ENCODE results near the gene ELOA. TPM values are rescaled to one million over a fixed set of nuclear protein-coding genes. Genes with fewer than 3 reads are reported as not detected.

ELOA gene
- total and polyA plus RNA-seq, 9 of the 15 experiments (the other 6 are each of a cell fraction or from before 2014, with no cell fraction given), result 31.9 to 98.6 (median 61.3) TPM

DNA sequence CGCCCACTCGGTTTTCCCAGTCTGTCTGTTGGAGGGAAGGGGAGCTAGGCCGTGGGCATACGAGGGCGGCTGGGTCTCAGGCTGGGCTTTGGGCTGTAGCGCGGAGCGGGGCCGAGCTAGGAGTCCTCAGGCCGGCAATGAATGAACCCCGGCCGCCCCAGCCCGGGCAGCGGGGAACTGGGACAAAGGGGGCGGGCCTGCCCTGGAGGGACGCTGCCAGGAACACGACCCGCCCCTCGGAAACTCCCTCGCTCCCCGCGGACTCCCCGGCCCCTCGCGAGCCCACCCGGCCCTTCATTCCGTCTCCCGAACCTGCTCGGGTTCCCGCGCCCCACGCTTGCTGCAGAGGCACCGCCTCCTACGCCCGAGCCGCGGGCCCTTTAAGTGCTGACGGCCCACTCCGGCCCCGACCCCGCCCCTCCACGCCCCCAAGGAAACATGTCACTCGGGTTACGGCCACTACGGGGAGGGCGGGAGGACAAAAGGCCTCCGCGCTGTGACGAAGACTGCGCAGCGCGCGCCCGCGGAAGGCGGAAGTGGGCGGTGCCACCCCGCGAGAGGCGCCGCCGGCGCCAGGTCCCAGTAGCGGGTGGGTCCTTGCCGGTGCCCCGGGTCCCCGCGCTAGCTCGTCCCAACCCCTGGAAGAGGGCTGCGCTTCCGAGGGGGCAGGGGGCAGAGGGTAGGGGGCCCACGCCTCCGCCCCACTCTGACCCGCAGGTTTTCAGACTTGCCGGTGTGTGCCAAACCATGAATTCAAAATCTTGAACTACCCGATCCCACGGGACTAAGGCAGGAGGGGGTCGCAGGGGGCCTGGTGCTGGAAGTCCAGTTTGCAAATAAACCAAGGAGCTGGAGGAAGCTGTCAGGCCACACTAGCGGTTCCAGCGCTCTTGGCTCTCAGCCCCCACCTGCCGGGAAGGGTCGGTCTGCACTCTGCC lies 57.4 kb downstream of the ELOA start, which contains the start of gene GALE (continued):
- TF ChIP-seq HNRNPLL (IDR thresholded peaks at IDR 0.05; ENCODE audit: low read depth, low read length, poor library complexity, severe bottlenecking) (peak; percentile 97), U2AF2 (optimal IDR thresholded peaks at IDR 0.05; ENCODE audit: low read depth, low read length) (no peak), TARDBP (IDR thresholded peaks at IDR 0.05) (peak; percentile 59; the same call in 1 of the 2 replicates), RNF2 (IDR thresholded peaks at IDR 0.05) (no peak), ZNF224 (CRISPR knock-in tag; IDR thresholded peaks at IDR 0.05) (0 out of 2 replicates have a peak, but pooled peaks have one; percentile 83), ZBTB1 (CRISPR knock-in tag; IDR thresholded peaks at IDR 0.05; ENCODE audit: borderline replicate concordance, low read depth) (no peak), MAFG (tag; conservative IDR thresholded peaks at IDR 0.05) (no peak), ZBTB33 (CRISPR knock-in tag; IDR thresholded peaks at IDR 0.05) (peak; percentile 74), NBN (IDR thresholded peaks at IDR 0.05; ENCODE audit: low read depth) (no peak), BDP1 (IDR thresholded peaks at IDR 0.05; ENCODE audit: insufficient read depth, insufficient read length) (no peak), NFIC (IDR thresholded peaks at IDR 0.05) (peak; percentile 46), RAD51 (IDR thresholded peaks at IDR 0.05; ENCODE audit: borderline replicate concordance, low read depth) (no peak), HNRNPL (IDR thresholded peaks at IDR 0.05; ENCODE audit: low read depth, low read length) (peak; percentile 93), COPS2 (conservative IDR thresholded peaks at IDR 0.05) (no peak), CEBPG (CRISPR knock-in tag; IDR thresholded peaks at IDR 0.05) (no peak), CEBPG (tag; conservative IDR thresholded peaks at IDR 0.05 in 1 of 2, IDR thresholded peaks at IDR 0.05 in 1 of 2) (no peak), ZNF316 (IDR thresholded peaks at IDR 0.05) (no peak), GTF2E2 (tag; IDR thresholded peaks at IDR 0.05) (no peak), PTBP1 (IDR thresholded peaks at IDR 0.05; ENCODE audit: low read depth, low read length) (0 out of 2 replicates have a peak, but pooled peaks have one; percentile 58), KDM5B (IDR thresholded peaks at IDR 0.05; ENCODE audit: insufficient replicate concordance, low read depth, low read length) (peak; percentile 77), TEAD1 (CRISPR knock-in tag; IDR thresholded peaks at IDR 0.05) (0 out of 4 replicates have a peak, but pooled peaks of 1 of the 2 experiments have one; percentile 21)
- TF ChIP-seq, protein P1, sequence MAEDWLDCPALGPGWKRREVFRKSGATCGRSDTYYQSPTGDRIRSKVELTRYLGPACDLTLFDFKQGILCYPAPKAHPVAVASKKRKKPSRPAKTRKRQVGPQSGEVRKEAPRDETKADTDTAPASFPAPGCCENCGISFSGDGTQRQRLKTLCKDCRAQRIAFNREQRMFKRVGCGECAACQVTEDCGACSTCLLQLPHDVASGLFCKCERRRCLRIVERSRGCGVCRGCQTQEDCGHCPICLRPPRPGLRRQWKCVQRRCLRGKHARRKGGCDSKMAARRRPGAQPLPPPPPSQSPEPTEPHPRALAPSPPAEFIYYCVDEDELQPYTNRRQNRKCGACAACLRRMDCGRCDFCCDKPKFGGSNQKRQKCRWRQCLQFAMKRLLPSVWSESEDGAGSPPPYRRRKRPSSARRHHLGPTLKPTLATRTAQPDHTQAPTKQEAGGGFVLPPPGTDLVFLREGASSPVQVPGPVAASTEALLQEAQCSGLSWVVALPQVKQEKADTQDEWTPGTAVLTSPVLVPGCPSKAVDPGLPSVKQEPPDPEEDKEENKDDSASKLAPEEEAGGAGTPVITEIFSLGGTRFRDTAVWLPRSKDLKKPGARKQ (CRISPR knock-in tag; IDR thresholded peaks at IDR 0.05), result no peak
- TF ChIP-seq, protein P2, sequence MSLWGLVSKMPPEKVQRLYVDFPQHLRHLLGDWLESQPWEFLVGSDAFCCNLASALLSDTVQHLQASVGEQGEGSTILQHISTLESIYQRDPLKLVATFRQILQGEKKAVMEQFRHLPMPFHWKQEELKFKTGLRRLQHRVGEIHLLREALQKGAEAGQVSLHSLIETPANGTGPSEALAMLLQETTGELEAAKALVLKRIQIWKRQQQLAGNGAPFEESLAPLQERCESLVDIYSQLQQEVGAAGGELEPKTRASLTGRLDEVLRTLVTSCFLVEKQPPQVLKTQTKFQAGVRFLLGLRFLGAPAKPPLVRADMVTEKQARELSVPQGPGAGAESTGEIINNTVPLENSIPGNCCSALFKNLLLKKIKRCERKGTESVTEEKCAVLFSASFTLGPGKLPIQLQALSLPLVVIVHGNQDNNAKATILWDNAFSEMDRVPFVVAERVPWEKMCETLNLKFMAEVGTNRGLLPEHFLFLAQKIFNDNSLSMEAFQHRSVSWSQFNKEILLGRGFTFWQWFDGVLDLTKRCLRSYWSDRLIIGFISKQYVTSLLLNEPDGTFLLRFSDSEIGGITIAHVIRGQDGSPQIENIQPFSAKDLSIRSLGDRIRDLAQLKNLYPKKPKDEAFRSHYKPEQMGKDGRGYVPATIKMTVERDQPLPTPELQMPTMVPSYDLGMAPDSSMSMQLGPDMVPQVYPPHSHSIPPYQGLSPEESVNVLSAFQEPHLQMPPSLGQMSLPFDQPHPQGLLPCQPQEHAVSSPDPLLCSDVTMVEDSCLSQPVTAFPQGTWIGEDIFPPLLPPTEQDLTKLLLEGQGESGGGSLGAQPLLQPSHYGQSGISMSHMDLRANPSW (CRISPR knock-in tag; IDR thresholded peaks at IDR 0.05), result no peak; the same call in 1 of the 2 replicates

All from K562 (cell line).